ENCODE measurements around the gene GALNT10.

The GALNT10 gene

DNA sequence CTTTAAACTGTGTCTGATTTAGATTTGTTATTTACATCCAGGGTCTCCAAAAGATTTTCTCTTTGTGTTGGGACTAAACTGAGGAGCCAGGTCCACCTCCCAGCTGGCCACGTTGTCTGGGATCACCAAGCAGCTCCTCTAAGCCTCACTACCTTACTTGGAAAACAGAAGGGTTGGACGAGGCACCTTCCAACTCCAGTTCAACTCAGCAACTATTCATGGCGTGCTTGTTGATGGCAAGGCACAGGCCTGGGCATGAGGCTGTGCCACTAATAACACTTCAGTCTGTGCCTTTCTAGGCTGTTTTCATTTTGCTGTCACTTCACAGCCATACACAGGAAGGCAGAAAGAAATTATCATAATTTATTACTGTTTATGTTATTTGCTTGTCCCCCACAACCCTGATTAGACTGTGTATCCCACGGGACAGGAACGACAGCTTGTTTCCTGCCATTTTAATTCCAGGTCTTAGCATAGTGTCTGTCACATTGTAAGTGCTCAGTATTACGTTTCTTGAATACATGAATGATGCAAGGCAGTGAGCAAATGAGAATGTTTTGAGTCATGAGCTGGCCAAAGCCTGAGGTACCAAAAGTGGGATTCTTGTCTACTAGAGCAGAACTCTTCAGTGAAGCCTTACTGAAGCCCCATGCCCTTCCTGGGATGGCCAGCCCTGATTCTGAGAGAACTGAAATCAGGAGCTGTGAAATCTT lies 125.8 kb downstream of the GALNT10 start:
- in situ Hi-C loops (cut with MboI; ENCODE audit: low pct_unique_long_range_greater_than_20kb, low sequenced_read_pairs, unreplicated experiment): no loop called here
- TF ChIP-seq, protein P1, sequence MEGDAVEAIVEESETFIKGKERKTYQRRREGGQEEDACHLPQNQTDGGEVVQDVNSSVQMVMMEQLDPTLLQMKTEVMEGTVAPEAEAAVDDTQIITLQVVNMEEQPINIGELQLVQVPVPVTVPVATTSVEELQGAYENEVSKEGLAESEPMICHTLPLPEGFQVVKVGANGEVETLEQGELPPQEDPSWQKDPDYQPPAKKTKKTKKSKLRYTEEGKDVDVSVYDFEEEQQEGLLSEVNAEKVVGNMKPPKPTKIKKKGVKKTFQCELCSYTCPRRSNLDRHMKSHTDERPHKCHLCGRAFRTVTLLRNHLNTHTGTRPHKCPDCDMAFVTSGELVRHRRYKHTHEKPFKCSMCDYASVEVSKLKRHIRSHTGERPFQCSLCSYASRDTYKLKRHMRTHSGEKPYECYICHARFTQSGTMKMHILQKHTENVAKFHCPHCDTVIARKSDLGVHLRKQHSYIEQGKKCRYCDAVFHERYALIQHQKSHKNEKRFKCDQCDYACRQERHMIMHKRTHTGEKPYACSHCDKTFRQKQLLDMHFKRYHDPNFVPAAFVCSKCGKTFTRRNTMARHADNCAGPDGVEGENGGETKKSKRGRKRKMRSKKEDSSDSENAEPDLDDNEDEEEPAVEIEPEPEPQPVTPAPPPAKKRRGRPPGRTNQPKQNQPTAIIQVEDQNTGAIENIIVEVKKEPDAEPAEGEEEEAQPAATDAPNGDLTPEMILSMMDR (IDR thresholded peaks at IDR 0.05; ENCODE audit: extremely low read depth, insufficient read depth, missing control alignments): no peak
- DNase-seq (ENCODE audit: low spot score): no peak

DNA sequence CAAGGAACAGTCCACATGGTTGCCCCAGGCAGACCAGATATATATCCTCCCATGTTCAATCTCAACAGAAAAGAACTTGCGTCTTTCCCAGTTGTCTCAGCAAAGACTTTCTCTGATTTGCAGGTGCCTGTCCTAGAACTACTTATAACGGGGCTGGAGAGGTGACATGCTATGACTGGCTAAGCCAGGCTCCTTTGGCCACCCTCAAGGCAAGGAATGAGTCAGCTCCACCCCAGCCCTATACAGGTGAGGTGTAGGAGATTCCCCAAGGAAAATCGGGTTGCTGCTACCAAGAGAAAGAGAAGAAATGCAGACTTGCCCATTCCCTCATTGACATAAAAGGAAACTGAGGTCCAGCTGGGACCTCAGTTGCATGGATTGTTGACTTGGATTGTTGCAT lies 127.4 kb downstream of the GALNT10 start:
- TF ChIP-seq, protein P1 (IDR thresholded peaks at IDR 0.05; ENCODE audit: extremely low read depth, insufficient read depth, missing control alignments): no peak
- in situ Hi-C loops (cut with MboI; ENCODE audit: low pct_unique_long_range_greater_than_20kb, low sequenced_read_pairs, unreplicated experiment): no loop called here
- DNase-seq (ENCODE audit: low spot score): no peak

DNA sequence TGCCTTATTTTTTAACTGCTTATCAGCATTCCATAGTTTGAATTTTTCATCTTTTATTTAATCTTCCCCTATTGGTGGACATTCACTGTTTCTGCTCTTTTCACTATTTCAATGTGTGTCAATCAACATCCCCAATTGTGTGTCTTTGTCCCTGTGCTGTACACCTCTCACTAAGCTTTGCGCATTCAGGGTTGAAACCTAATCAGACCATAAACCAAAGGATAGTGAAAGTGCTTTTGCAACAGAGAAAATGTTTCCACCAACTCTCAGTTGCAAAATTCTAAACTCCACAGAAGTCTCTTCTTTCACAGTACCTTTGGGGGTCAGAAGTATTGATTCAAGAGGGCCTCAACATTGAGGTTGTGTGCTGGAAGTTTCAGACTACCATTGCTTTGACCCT lies 128.2 kb downstream of the GALNT10 start:
- no peak for DNase-seq (ENCODE audit: low spot score)
- TF ChIP-seq, protein P1 (IDR thresholded peaks at IDR 0.05; ENCODE audit: extremely low read depth, insufficient read depth, missing control alignments): no peak
- in situ Hi-C loops (cut with MboI; ENCODE audit: low pct_unique_long_range_greater_than_20kb, low sequenced_read_pairs, unreplicated experiment): no loop called here

DNA sequence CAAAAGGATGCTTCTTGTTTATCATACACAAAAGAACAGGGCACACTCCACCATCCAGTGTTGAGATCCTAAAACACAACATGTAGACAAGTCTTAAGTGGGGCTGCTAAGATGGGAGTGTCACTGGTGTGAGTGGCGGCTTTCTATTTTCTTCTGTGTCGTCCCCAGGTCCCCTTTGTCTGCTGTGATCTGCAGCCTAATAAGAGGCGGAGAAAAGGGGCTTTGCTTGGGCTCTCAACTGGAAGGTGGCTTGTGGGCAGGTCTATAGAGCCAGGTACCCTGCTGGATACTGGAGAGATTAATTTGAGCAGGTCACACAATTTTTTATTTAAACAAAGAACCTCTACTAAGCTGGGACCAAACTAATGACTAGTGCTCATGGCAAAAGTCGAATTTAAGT lies 129.2 kb downstream of the GALNT10 start:
- DNase-seq (ENCODE audit: low spot score): no peak
- in situ Hi-C loops (cut with MboI; ENCODE audit: low pct_unique_long_range_greater_than_20kb, low sequenced_read_pairs, unreplicated experiment): no loop called here
- TF ChIP-seq, protein P1 (IDR thresholded peaks at IDR 0.05; ENCODE audit: extremely low read depth, insufficient read depth, missing control alignments): no peak

DNA sequence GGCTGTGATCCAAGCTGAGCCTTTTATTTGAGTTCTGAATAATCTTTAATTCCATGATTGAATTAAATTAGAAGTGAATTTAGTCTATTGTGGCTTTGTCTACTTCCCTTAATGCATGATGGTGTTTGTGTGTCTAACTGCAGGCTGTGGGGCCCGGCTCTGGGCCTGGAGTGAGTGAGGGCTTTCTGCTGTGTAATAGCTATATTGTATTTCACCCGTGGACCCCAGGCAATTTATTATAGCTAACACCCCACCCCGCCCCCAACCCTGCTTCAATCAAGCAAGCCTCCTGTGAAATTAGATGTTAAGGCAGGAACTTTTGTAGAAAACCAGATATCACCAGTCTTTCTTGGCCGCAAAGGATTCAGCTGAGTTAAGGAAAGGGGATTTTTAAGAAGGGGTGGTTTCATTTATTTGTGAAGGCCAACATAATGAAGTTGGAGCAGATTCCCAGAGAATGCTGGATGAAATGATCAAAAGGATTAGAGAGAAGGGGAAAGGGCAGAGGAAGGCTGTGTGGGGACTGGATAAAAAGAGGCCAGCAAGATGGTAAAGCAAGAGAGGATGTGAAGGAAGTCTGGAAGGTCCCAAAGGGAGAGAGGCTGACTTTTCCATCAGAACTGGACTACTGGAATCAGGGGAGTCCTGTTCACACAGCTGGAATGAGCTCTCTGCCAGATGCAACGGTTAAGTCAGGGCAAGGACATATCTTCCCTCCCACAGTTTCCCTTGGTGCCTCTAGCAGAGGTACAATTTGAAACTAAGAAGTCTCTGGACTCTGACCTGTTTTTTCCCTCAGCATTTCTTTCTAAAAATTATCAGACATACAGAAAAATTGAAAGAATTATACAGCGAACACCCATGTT lies 129.9 kb downstream of the GALNT10 start:
- DNase-seq (ENCODE audit: low spot score): no peak
- in situ Hi-C loops (cut with MboI; ENCODE audit: low pct_unique_long_range_greater_than_20kb, low sequenced_read_pairs, unreplicated experiment): no loop called here
- TF ChIP-seq, protein P1 (IDR thresholded peaks at IDR 0.05; ENCODE audit: extremely low read depth, insufficient read depth, missing control alignments): no peak

DNA sequence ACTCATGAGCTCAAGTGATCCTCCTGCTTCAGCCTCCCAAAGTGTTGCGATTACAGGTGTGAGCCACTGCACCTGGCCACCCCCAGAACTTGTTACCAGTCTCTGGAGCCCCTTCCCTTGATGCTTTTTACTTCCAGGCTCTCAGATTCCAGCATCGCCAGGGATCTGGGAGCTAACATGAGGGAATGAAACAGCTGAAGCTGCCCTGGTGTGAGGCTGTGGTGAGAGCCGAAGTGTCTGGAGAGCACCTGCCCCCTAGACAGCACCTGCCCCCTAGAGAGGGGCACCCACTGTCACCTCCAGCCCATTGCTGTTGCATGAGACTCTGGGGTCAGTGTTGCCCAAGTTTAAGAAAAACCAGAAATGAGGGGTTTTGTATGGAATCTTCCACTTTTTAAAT lies 131.0 kb downstream of the GALNT10 start:
- in situ Hi-C loops (cut with MboI; ENCODE audit: low pct_unique_long_range_greater_than_20kb, low sequenced_read_pairs, unreplicated experiment): no loop called here
- no peak for DNase-seq (ENCODE audit: low spot score)
- TF ChIP-seq, protein P1 (IDR thresholded peaks at IDR 0.05; ENCODE audit: extremely low read depth, insufficient read depth, missing control alignments): no peak

Measured in GM13977 (cell line).